Measurements from ENCODE around the gene CYP11A1. TPM values are rescaled to one million over a fixed set of nuclear protein-coding genes. Genes with fewer than 3 reads are reported as not detected.
"Not testable (repeated sequence)": the region's sequence is repeated elsewhere in the genome, so short reads cannot be mapped to it uniquely, and the experiment has no call there.

The CYP11A1 gene
- polyA plus RNA-seq, 2 donors: 2.3 to 5.7 TPM

GRCh38 chr15:74356050-74356449 is 11.4 kb downstream of the CYP11A1 start:
- not testable (repeated sequence) for H3K4me1 ChIP-seq (ENCODE audit: control insufficient read depth in 2 of 2, insufficient read depth in 2 of 2, low read length in 1 of 2); H3K27ac ChIP-seq (ENCODE audit: low read depth in 2 of 2, low read length in 1 of 2); H3K27me3 ChIP-seq (ENCODE audit: control insufficient read depth in 1 of 2, insufficient read depth in 2 of 2, low read length in 2 of 2); H3K36me3 ChIP-seq (ENCODE audit: control insufficient read depth in 2 of 2, insufficient read depth in 2 of 2, low read length in 1 of 2); H3K9me3 ChIP-seq (ENCODE audit: control insufficient read depth in 2 of 2, insufficient read depth in 1 of 2, low read depth in 1 of 2, low read length in 1 of 2); H3K4me3 ChIP-seq (ENCODE audit: low read depth in 1 of 2, low read length in 2 of 2)
- WGBS, 2 donors: 74 to 85% methylated on average over 6 of the region's 6 CpGs

- 80% methylated on average over 2 of the region's 2 CpGs for WGBS, 2 donors
- H3K4me1 ChIP-seq (ENCODE audit: control insufficient read depth in 2 of 2, insufficient read depth in 2 of 2, low read length in 1 of 2): not testable (repeated sequence)
These were observed 13.5 kb downstream of the CYP11A1 start for GRCh38 chr15:74353992-74354391.

GRCh38 chr15:74352393-74352910 is 15.0 kb downstream of the CYP11A1 start:
- WGBS, 2 donors: 75 to 85% methylated on average over 3 of the region's 3 CpGs
- no peaks in the 10 kb centered on the region for H3K4me1 ChIP-seq (ENCODE audit: control insufficient read depth in 2 of 2, insufficient read depth in 2 of 2, low read length in 1 of 2)

More at GRCh38 chr15:74353992-74354391, 13.5 kb downstream of the CYP11A1 start:
- H3K27ac ChIP-seq (ENCODE audit: low read depth in 2 of 2, low read length in 1 of 2); H3K9me3 ChIP-seq (ENCODE audit: control insufficient read depth in 2 of 2, insufficient read depth in 1 of 2, low read depth in 1 of 2, low read length in 1 of 2); H3K36me3 ChIP-seq (ENCODE audit: control insufficient read depth in 2 of 2, insufficient read depth in 2 of 2, low read length in 1 of 2); H3K4me3 ChIP-seq (ENCODE audit: low read depth in 1 of 2, low read length in 2 of 2); H3K27me3 ChIP-seq (ENCODE audit: control insufficient read depth in 1 of 2, insufficient read depth in 2 of 2, low read length in 2 of 2): not testable (repeated sequence)

GRCh38 chr15:74351670-74352069 is 15.8 kb downstream of the CYP11A1 start:
- H3K4me1 ChIP-seq (ENCODE audit: control insufficient read depth in 2 of 2, insufficient read depth in 2 of 2, low read length in 1 of 2): no peaks in the 10 kb centered on the region
- H3K27me3 ChIP-seq (ENCODE audit: control insufficient read depth in 1 of 2, insufficient read depth in 2 of 2, low read length in 2 of 2): peaks cover 0 to 2% of the 10 kb centered on the region in 2 donors
- H3K27ac ChIP-seq (ENCODE audit: low read depth in 2 of 2, low read length in 1 of 2): no peak overlapping the region
- WGBS, 2 donors: 36% methylated on average over 3 of the region's 3 CpGs
- no peaks in the 10 kb centered on the region for H3K36me3 ChIP-seq (ENCODE audit: control insufficient read depth in 2 of 2, insufficient read depth in 2 of 2, low read length in 1 of 2)
- H3K9me3 ChIP-seq (ENCODE audit: control insufficient read depth in 2 of 2, insufficient read depth in 1 of 2, low read depth in 1 of 2, low read length in 1 of 2): no peaks in the 10 kb centered on the region
- no peak overlapping the region for H3K4me3 ChIP-seq (ENCODE audit: low read depth in 1 of 2, low read length in 2 of 2)

More at GRCh38 chr15:74352393-74352910, 15.0 kb downstream of the CYP11A1 start:
- no peak overlapping the region for H3K27ac ChIP-seq (ENCODE audit: low read depth in 2 of 2, low read length in 1 of 2)
- peaks cover 0 to 2% of the 10 kb centered on the region in 2 donors for H3K27me3 ChIP-seq (ENCODE audit: control insufficient read depth in 1 of 2, insufficient read depth in 2 of 2, low read length in 2 of 2)
- no peaks in the 10 kb centered on the region for H3K9me3 ChIP-seq (ENCODE audit: control insufficient read depth in 2 of 2, insufficient read depth in 1 of 2, low read depth in 1 of 2, low read length in 1 of 2)
- no peak overlapping the region for H3K4me3 ChIP-seq (ENCODE audit: low read depth in 1 of 2, low read length in 2 of 2)
- H3K36me3 ChIP-seq (ENCODE audit: control insufficient read depth in 2 of 2, insufficient read depth in 2 of 2, low read length in 1 of 2): no peaks in the 10 kb centered on the region

- H3K36me3 ChIP-seq (ENCODE audit: control insufficient read depth in 2 of 2, insufficient read depth in 2 of 2, low read length in 1 of 2): no peaks in the 10 kb centered on the region
- H3K27ac ChIP-seq (ENCODE audit: low read depth in 2 of 2, low read length in 1 of 2): no peak overlapping the region
- no peaks in the 10 kb centered on the region for H3K27me3 ChIP-seq (ENCODE audit: control insufficient read depth in 1 of 2, insufficient read depth in 2 of 2, low read length in 2 of 2)
- no peak overlapping the region for H3K4me3 ChIP-seq (ENCODE audit: low read depth in 1 of 2, low read length in 2 of 2)
- 67 to 76% methylated on average over 14 of the region's 14 CpGs for WGBS, 2 donors
- no peaks in the 10 kb centered on the region for H3K4me1 ChIP-seq (ENCODE audit: control insufficient read depth in 2 of 2, insufficient read depth in 2 of 2, low read length in 1 of 2)
- H3K9me3 ChIP-seq (ENCODE audit: control insufficient read depth in 2 of 2, insufficient read depth in 1 of 2, low read depth in 1 of 2, low read length in 1 of 2): no peaks in the 10 kb centered on the region
These were observed 16.9 kb downstream of the CYP11A1 start for GRCh38 chr15:74350295-74351275.

- no peak overlapping the region for H3K4me3 ChIP-seq (ENCODE audit: low read depth in 1 of 2, low read length in 2 of 2)
- 65 to 77% methylated on average over 3 of the region's 3 CpGs for WGBS, 2 donors
These were observed 18.1 kb downstream of the CYP11A1 start for GRCh38 chr15:74349241-74349778.

GRCh38 chr15:74347757-74348250 is 19.6 kb downstream of the CYP11A1 start:
- H3K27ac ChIP-seq (ENCODE audit: low read depth in 2 of 2, low read length in 1 of 2): no peak overlapping the region
- H3K4me3 ChIP-seq (ENCODE audit: low read depth in 1 of 2, low read length in 2 of 2): no peak overlapping the region
- 89 to 90% methylated on average over 13 of the region's 13 CpGs for WGBS, 2 donors
- no peaks in the 10 kb centered on the region for H3K36me3 ChIP-seq (ENCODE audit: control insufficient read depth in 2 of 2, insufficient read depth in 2 of 2, low read length in 1 of 2)
- H3K9me3 ChIP-seq (ENCODE audit: control insufficient read depth in 2 of 2, insufficient read depth in 1 of 2, low read depth in 1 of 2, low read length in 1 of 2): no peaks in the 10 kb centered on the region
- H3K4me1 ChIP-seq (ENCODE audit: control insufficient read depth in 2 of 2, insufficient read depth in 2 of 2, low read length in 1 of 2): no peaks in the 10 kb centered on the region
- no peaks in the 10 kb centered on the region for H3K27me3 ChIP-seq (ENCODE audit: control insufficient read depth in 1 of 2, insufficient read depth in 2 of 2, low read length in 2 of 2)

More at GRCh38 chr15:74349241-74349778, 18.1 kb downstream of the CYP11A1 start:
- no peaks in the 10 kb centered on the region for H3K4me1 ChIP-seq (ENCODE audit: control insufficient read depth in 2 of 2, insufficient read depth in 2 of 2, low read length in 1 of 2)
- H3K36me3 ChIP-seq (ENCODE audit: control insufficient read depth in 2 of 2, insufficient read depth in 2 of 2, low read length in 1 of 2): no peaks in the 10 kb centered on the region
- no peak overlapping the region for H3K27ac ChIP-seq (ENCODE audit: low read depth in 2 of 2, low read length in 1 of 2)
- H3K27me3 ChIP-seq (ENCODE audit: control insufficient read depth in 1 of 2, insufficient read depth in 2 of 2, low read length in 2 of 2): no peaks in the 10 kb centered on the region
- no peaks in the 10 kb centered on the region for H3K9me3 ChIP-seq (ENCODE audit: control insufficient read depth in 2 of 2, insufficient read depth in 1 of 2, low read depth in 1 of 2, low read length in 1 of 2)

- Histone ChIP-seq H3K4me1 (ENCODE audit: control insufficient read depth in 2 of 2, insufficient read depth in 2 of 2, low read length in 1 of 2) (no peaks in the 10 kb centered on the region), H3K36me3 (ENCODE audit: control insufficient read depth in 2 of 2, insufficient read depth in 2 of 2, low read length in 1 of 2) (no peaks in the 10 kb centered on the region), H3K27me3 (ENCODE audit: control insufficient read depth in 1 of 2, insufficient read depth in 2 of 2, low read length in 2 of 2) (no peaks in the 10 kb centered on the region), H3K27ac (ENCODE audit: low read depth in 2 of 2, low read length in 1 of 2) (no peak overlapping the region), H3K9me3 (ENCODE audit: control insufficient read depth in 2 of 2, insufficient read depth in 1 of 2, low read depth in 1 of 2, low read length in 1 of 2) (no peaks in the 10 kb centered on the region), H3K4me3 (ENCODE audit: low read depth in 1 of 2, low read length in 2 of 2) (no peak overlapping the region)
- WGBS, 2 donors: 85 to 86% methylated on average over 10 of the region's 10 CpGs
These were observed 22.4 kb downstream of the CYP11A1 start for GRCh38 chr15:74345051-74345450.

GRCh38 chr15:74343797-74344127 is 23.7 kb downstream of the CYP11A1 start:
- Histone ChIP-seq H3K27me3 (ENCODE audit: control insufficient read depth in 1 of 2, insufficient read depth in 2 of 2, low read length in 2 of 2) (no peaks in the 10 kb centered on the region), H3K9me3 (ENCODE audit: control insufficient read depth in 2 of 2, insufficient read depth in 1 of 2, low read depth in 1 of 2, low read length in 1 of 2) (no peaks in the 10 kb centered on the region), H3K4me1 (ENCODE audit: control insufficient read depth in 2 of 2, insufficient read depth in 2 of 2, low read length in 1 of 2) (no peaks in the 10 kb centered on the region), H3K36me3 (ENCODE audit: control insufficient read depth in 2 of 2, insufficient read depth in 2 of 2, low read length in 1 of 2) (no peaks in the 10 kb centered on the region), H3K4me3 (ENCODE audit: low read depth in 1 of 2, low read length in 2 of 2) (no peak overlapping the region), H3K27ac (ENCODE audit: low read depth in 2 of 2, low read length in 1 of 2) (no peak overlapping the region)
- WGBS, 2 donors: 92% methylated on average over 8 of the region's 8 CpGs

Measured in esophagus (tissue), 2 donors.